ENCODE results near the gene NCAM1. TPM values are rescaled to one million over a fixed set of nuclear protein-coding genes. Genes with fewer than 3 reads are reported as not detected.

NCAM1 gene
- total RNA-seq, 1 experiment from 2014 or later = 12.0 TPM

GRCh38 chr11:113286509-113287497 lies 325.6 kb downstream of the NCAM1 start:
- no peaks in the 10 kb centered on the region for H3K27me3 ChIP-seq (replicated peaks; ENCODE audit: insufficient read depth, low read depth, low read length, poor library complexity)
- H3K27ac ChIP-seq (ENCODE audit: low read depth, low read length, poor library complexity, severe bottlenecking) = no peak overlapping the region
- ChIA-PET POLR2A (ENCODE audit: low non-redundant PET) (no interaction called here), CTCF (interaction anchor here (3.6 kb wide), 1 partner anchor 699 kb away, joined by 41 read pairs; no protein-coding TSS in a partner anchor)
- no peaks in the 10 kb centered on the region for H3K9me3 ChIP-seq (ENCODE audit: low read depth, low read length, poor library complexity, severe bottlenecking)
- no TSS peak for BruUV-seq (replicated peaks)
- DNase-seq (ENCODE audit: low spot score) = no peak
- intact Hi-C loops (cut with micrococcal nuclease; ENCODE audit: unreplicated experiment) = loop anchor here (5.0 kb wide), 3 partner anchors 325 to 845 kb away; partner anchors contain the start of gene NCAM1
- H3K36me3 ChIP-seq (ENCODE audit: insufficient read depth, low read length, poor library complexity, severe bottlenecking) = no peaks in the 10 kb centered on the region
- no peak overlapping the region for H3K4me3 ChIP-seq (ENCODE audit: low read depth, low read length, poor library complexity, severe bottlenecking)
- no peaks in the 10 kb centered on the region for H3K4me1 ChIP-seq (ENCODE audit: insufficient read depth, low read length, poor library complexity, severe bottlenecking)
- TF ChIP-seq CTCF (conservative IDR thresholded peaks at IDR 0.05; ENCODE audit: low read depth, low read length) = no peak
- no peak for TF ChIP-seq EZH2 (IDR thresholded peaks at IDR 0.05; ENCODE audit: borderline replicate concordance, low read depth, low read length, poor library complexity, severe bottlenecking)

GRCh38 chr11:113287801-113288200 lies 326.6 kb downstream of the NCAM1 start:
- CTCF ChIA-PET = interaction anchor here (3.6 kb wide), 1 partner anchor 700 kb away, joined by 41 read pairs; no protein-coding TSS in a partner anchor
- Histone ChIP-seq H3K9me3 (ENCODE audit: low read depth, low read length, poor library complexity, severe bottlenecking) (no peaks in the 10 kb centered on the region), H3K4me3 (ENCODE audit: low read depth, low read length, poor library complexity, severe bottlenecking) (no peak overlapping the region), H3K27ac (ENCODE audit: low read depth, low read length, poor library complexity, severe bottlenecking) (no peak overlapping the region), H3K36me3 (ENCODE audit: insufficient read depth, low read length, poor library complexity, severe bottlenecking) (no peaks in the 10 kb centered on the region), H3K4me1 (ENCODE audit: insufficient read depth, low read length, poor library complexity, severe bottlenecking) (no peaks in the 10 kb centered on the region), H3K27me3 (replicated peaks; ENCODE audit: insufficient read depth, low read depth, low read length, poor library complexity) (no peaks in the 10 kb centered on the region)
- no peak for DNase-seq (ENCODE audit: low spot score)
- POLR2A ChIA-PET (ENCODE audit: low non-redundant PET) = no interaction called here
- TF ChIP-seq CTCF (conservative IDR thresholded peaks at IDR 0.05; ENCODE audit: low read depth, low read length) (no peak), EZH2 (IDR thresholded peaks at IDR 0.05; ENCODE audit: borderline replicate concordance, low read depth, low read length, poor library complexity, severe bottlenecking) (no peak)
- intact Hi-C loops (cut with micrococcal nuclease; ENCODE audit: unreplicated experiment) = loop anchor here (2.0 to 5.0 kb wide), 6 partner anchors 169 to 1067 kb away; partner anchors contain the start of gene NCAM1
- BruUV-seq (replicated peaks) = no TSS peak

- CTCF ChIA-PET = interaction anchor here (3.6 kb wide), 1 partner anchor 700 kb away, joined by 41 read pairs; no protein-coding TSS in a partner anchor
- intact Hi-C loops (cut with micrococcal nuclease; ENCODE audit: unreplicated experiment) = loop anchor here (2.0 to 5.0 kb wide), 6 partner anchors 170 to 1068 kb away; partner anchors contain the start of gene NCAM1
- POLR2A ChIA-PET (ENCODE audit: low non-redundant PET) = no interaction called here
- Histone ChIP-seq H3K36me3 (ENCODE audit: insufficient read depth, low read length, poor library complexity, severe bottlenecking) (no peaks in the 10 kb centered on the region), H3K27ac (ENCODE audit: low read depth, low read length, poor library complexity, severe bottlenecking) (no peak overlapping the region), H3K4me3 (ENCODE audit: low read depth, low read length, poor library complexity, severe bottlenecking) (no peak overlapping the region), H3K9me3 (ENCODE audit: low read depth, low read length, poor library complexity, severe bottlenecking) (no peaks in the 10 kb centered on the region), H3K27me3 (replicated peaks; ENCODE audit: insufficient read depth, low read depth, low read length, poor library complexity) (no peaks in the 10 kb centered on the region), H3K4me1 (ENCODE audit: insufficient read depth, low read length, poor library complexity, severe bottlenecking) (no peaks in the 10 kb centered on the region)
- no peak for TF ChIP-seq EZH2 (IDR thresholded peaks at IDR 0.05; ENCODE audit: borderline replicate concordance, low read depth, low read length, poor library complexity, severe bottlenecking)
- TF ChIP-seq CTCF (conservative IDR thresholded peaks at IDR 0.05; ENCODE audit: low read depth, low read length) = no peak
- no peak for DNase-seq (ENCODE audit: low spot score)
- BruUV-seq (replicated peaks) = no TSS peak
Observed at GRCh38 chr11:113288286-113288863, 327.2 kb downstream of the NCAM1 start.
